HG03060 (cell line): ENCODE results near the gene CCDC97.
"Not testable (repeated sequence)": the region's sequence is repeated elsewhere in the genome, so short reads cannot be mapped to it uniquely, and the experiment has no call there.

ENCODE experiments used
- ATAC-seq: cut with Tn5 transposase; IDR thresholded peaks from one replicate; pipeline ENCODE4 v1.9.1; 2021; ENCODE audit warnings: low read depth, moderate number of reproducible peaks; ENCODE audit not compliant: unreplicated experiment

Gene CCDC97

GRCh38 chr19:41330946-41331678 is 21.1 kb downstream of the CCDC97 start:
- ATAC-seq, result no peak

GRCh38 chr19:41332000-41332399 is 22.0 kb downstream of the CCDC97 start:
- ATAC-seq, result no peak

- no peak for ATAC-seq
These were observed 22.5 kb downstream of the CCDC97 start for GRCh38 chr19:41332468-41332867.

- ATAC-seq, result no peak
These were observed 24.8 kb downstream of the CCDC97 start for GRCh38 chr19:41334793-41335192.

GRCh38 chr19:41335467-41335866 is 25.5 kb downstream of the CCDC97 start:
- no peak for ATAC-seq

GRCh38 chr19:41339936-41340335 is 30.0 kb downstream of the CCDC97 start:
- ATAC-seq, result no peak

- no peak for ATAC-seq
These were observed 31.9 kb downstream of the CCDC97 start for GRCh38 chr19:41341669-41342490.

GRCh38 chr19:41344162-41344561 is 34.2 kb downstream of the CCDC97 start:
- ATAC-seq, result no peak

GRCh38 chr19:41346916-41347315 is 36.9 kb downstream of the CCDC97 start:
- ATAC-seq, result not testable (repeated sequence)

- no peak for ATAC-seq
These were observed 40.9 kb downstream of the CCDC97 start for GRCh38 chr19:41350735-41351338.

GRCh38 chr19:41351339-41352245 is 41.6 kb downstream of the CCDC97 start:
- no peak for ATAC-seq

GRCh38 chr19:41352279-41352608 is 42.3 kb downstream of the CCDC97 start:
- ATAC-seq, result no peak

- ATAC-seq, result no peak
These were observed 42.9 kb downstream of the CCDC97 start for GRCh38 chr19:41352609-41353465.

GRCh38 chr19:41353466-41354342 is 43.7 kb downstream of the CCDC97 start, which contains the start of gene TGFB1:
Gene TGFB1 (minus strand): TSS chr19:41353922. CDS start chr19:41353044, 878 bp downstream.
- no peak for ATAC-seq

GRCh38 chr19:41354343-41354953 is 44.5 kb downstream of the CCDC97 start:
- ATAC-seq, result no peak

- ATAC-seq, result no peak
These were observed 45.1 kb downstream of the CCDC97 start for GRCh38 chr19:41355035-41355434.

GRCh38 chr19:41355802-41356201 is 45.8 kb downstream of the CCDC97 start:
- no peak for ATAC-seq
